Measurements from ENCODE around the gene ZNF621.
"Not testable (repeated sequence)": the region's sequence is repeated elsewhere in the genome, so short reads cannot be mapped to it uniquely, and the experiment has no call there.

ZNF621 gene

DNA sequence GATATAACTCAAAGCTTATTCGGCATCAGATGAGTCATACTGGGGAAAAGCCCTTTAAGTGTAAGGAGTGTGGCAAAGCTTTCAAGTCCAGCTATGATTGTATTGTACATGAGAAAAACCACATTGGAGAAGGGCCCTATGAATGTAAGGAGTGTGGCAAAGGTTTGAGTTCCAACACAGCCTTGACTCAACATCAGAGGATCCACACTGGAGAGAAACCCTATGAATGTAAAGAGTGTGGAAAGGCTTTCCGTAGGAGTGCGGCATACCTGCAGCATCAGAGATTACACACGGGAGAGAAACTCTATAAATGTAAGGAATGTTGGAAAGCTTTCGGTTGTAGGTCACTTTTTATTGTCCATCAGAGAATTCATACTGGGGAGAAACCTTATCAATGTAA is 7.5 kb downstream of the ZNF621 start:
- H3K4me3 ChIP-seq (ENCODE audit: low read length) = no peak overlapping the region
- TF ChIP-seq, protein P1, sequence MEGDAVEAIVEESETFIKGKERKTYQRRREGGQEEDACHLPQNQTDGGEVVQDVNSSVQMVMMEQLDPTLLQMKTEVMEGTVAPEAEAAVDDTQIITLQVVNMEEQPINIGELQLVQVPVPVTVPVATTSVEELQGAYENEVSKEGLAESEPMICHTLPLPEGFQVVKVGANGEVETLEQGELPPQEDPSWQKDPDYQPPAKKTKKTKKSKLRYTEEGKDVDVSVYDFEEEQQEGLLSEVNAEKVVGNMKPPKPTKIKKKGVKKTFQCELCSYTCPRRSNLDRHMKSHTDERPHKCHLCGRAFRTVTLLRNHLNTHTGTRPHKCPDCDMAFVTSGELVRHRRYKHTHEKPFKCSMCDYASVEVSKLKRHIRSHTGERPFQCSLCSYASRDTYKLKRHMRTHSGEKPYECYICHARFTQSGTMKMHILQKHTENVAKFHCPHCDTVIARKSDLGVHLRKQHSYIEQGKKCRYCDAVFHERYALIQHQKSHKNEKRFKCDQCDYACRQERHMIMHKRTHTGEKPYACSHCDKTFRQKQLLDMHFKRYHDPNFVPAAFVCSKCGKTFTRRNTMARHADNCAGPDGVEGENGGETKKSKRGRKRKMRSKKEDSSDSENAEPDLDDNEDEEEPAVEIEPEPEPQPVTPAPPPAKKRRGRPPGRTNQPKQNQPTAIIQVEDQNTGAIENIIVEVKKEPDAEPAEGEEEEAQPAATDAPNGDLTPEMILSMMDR (conservative IDR thresholded peaks at IDR 0.05; ENCODE audit: low read length) = no peak
- DNase-seq (ENCODE audit: low read depth) = no peak

DNA sequence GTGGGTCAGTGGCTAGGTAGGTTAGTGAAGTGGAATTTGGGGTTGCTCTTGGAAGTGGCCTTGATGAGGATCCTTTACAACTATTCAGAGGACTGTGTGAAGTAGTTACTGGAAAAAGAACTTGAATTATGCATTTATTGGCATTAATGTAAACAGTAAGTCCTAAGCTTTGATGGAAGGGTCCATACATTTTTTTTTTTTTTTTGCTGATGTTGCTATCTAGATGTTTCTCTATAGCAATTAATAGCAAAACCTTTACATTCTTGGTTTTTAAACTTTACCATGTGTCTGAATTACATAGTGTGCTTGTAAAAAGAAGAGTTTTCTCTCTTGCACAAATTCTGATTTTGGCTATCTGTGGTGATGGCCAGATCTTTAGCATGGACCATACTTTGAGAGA is 9.5 kb downstream of the ZNF621 start:
- no peak for DNase-seq (ENCODE audit: low read depth)
- H3K4me3 ChIP-seq (ENCODE audit: low read length) = no peak overlapping the region
- TF ChIP-seq, protein P1 (conservative IDR thresholded peaks at IDR 0.05; ENCODE audit: low read length) = no peak

DNA sequence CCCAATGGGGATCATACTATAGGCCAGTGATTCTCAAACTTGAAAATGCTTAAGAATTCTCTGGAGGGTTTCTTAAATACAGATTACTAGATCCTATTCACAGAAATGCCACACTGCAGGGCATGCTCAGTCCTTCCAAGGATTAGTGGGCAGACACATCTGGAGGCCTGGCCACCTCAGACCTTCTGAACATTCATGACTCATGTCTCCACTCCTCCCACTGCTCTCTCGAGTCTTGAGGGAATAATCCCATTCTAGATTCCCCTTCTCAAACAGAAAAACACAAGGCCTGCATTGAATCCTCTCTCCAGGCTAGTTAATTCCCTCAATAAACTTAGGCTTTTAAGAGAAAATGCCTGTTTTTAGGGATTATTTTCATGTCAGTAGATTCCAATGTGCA is 22.1 kb downstream of the ZNF621 start:
- H3K4me3 ChIP-seq (ENCODE audit: low read length) = no peak overlapping the region
- DNase-seq (ENCODE audit: low read depth) = peak; percentile 75
- TF ChIP-seq, protein P1 (conservative IDR thresholded peaks at IDR 0.05; ENCODE audit: low read length) = no peak

DNA sequence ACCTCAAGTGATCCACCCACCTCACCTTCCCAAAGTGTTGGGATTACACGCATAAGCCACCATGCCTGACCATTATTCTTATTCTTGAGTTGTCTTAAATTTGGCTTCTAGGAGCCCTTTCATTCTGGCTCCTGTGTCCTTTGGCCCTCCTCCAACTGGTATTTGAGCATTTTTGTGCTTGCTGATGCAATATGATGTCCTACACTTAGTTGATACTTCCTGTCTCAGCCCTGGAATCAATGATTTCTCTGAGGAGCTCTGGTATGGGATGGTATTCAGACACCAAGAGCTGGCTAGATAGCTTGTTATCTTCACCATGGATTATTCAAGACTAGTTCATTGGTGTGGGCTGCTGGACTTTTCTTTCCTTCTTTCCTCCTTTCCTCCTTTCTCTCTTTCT is 25.4 kb downstream of the ZNF621 start:
- peak; percentile 19 for DNase-seq (ENCODE audit: low read depth)
- TF ChIP-seq, protein P1 (conservative IDR thresholded peaks at IDR 0.05; ENCODE audit: low read length) = no peak
- no peak overlapping the region for H3K4me3 ChIP-seq (ENCODE audit: low read length)

DNA sequence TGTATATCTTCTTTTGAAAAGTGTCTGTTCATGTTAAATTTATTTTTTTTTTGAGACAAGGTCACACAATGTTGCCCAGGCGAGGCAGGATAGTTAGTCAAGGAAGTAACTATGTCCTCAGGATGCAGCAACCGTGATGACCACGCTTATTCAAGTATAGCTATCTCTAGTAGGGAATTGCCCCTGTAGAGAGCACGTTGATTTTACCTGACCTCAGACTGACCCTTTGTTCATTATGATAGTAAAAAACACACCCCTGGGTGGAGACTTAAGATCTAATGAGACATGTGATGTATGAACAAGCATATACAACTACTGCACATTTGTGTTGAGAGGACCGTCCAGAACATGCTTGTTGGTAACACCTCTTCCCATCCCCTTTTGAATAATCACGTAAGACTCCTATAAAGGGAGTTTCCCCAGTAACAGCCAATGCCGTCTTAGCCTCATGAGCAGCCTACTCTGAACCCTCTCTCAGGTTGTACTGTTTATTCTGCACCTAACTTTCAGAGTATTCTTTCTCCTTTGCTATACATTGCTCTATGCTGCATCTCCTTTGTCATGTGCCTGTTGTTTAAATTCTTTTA is 32.9 kb downstream of the ZNF621 start:
- TF ChIP-seq, protein P1 (conservative IDR thresholded peaks at IDR 0.05; ENCODE audit: low read length) = no peak
- H3K4me3 ChIP-seq (ENCODE audit: low read length) = no peak overlapping the region
- DNase-seq (ENCODE audit: low read depth) = no peak

DNA sequence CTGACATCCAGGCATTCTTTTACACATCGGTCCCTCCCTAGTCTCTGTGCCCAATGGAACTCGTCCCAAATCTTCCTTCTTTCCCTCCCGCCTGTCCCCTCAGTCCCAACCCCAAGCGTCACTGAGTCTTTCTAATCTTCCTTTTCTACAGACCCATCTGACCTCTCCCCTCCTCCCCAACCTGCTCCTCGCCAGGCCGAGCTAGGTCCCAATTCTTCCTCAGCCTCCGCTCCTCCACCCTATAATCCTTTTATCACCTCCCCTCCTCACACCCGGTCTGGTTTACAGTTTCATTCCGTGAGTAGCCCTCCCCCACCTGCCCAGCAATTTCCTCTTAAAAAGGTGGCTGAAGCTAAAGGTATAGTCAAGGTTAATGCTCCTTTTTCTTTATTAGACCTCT is 37.7 kb downstream of the ZNF621 start:
- DNase-seq (ENCODE audit: low read depth); H3K4me3 ChIP-seq (ENCODE audit: low read length): not testable (repeated sequence)

DNA sequence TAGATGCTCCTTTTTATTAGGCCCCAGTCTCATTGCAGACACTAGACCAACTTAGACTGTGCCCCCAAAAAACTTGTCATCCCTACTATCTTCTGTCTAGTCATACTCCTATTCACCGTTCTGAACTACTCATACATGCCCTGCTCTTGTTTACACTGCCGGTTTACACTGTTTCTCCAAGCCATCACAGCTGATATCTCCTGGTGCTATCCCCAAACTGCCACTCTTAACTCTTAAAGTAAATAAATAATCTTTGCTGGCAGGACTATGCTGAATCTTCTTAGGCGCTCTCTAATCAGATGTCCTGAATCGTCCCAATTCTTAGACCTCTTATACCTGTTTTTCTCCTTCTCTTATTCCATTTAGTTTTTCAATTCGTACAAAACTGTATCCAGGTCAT is 40.9 kb downstream of the ZNF621 start:
- DNase-seq (ENCODE audit: low read depth); H3K4me3 ChIP-seq (ENCODE audit: low read length): not testable (repeated sequence)

DNA sequence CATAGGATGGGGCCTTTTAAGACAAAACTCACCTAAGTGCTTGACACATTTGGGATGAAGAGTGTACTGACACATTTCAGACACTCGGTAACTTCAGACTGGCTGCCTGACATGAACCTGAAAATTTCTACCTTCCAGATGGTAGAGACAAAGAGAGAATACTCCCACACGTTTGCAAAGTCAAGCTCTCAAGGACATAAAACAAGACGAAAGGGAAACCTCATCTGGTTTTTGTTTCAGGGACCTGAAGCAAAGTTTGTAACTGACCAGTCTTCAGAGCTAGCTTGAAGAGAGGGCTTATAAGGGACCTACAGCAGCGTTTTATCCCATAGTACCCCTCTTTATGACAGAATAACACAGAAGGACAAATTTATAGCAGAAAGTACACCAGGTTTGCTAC is 41.9 kb downstream of the ZNF621 start:
- DNase-seq (ENCODE audit: low read depth) = no peak
- no peak overlapping the region for H3K4me3 ChIP-seq (ENCODE audit: low read length)
- TF ChIP-seq, protein P1 (conservative IDR thresholded peaks at IDR 0.05; ENCODE audit: low read length) = no peak

All from AG10803 (cell line).